ENCODE measurements around the gene RFT1. TPM values are rescaled to one million over a fixed set of nuclear protein-coding genes. Genes with fewer than 3 reads are reported as not detected.

RFT1 gene
- total RNA-seq, 1 donor from 2014 or later, result 15.5 TPM

DNA sequence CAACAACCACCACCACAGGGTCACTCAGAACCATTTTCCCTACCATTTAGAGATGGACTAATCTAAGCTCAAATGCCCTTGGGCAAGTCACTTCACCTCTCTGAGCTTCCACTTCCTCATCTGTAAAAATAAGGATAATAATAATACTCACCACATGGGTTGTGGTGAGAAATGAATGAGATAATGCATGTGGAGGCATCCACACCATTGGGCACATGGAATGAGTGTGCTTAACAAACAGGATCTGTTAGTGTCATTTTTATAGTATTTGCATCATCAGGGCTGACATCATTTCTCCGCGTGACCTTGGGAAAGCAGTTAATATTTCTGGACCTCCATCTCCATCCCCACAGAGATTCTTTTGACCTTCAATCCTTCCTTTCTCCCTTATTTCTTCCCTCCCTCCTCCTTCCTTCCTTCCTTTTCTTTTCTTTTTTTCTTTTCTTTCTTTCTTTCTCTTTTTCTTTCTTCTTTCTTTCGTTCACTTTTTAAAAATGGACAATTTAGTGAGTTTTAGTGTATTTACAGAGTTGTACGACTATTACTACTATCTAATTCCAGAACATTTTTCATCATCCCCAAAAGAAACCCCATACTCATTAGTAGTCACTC is 7.7 kb upstream of the RFT1 start:
- peak; percentile 43 for DNase-seq (ENCODE audit: low read depth)
- Histone ChIP-seq H3K27me3 (ENCODE audit: control insufficient read depth, insufficient read depth, low read length) (no peaks in the 10 kb centered on the region), H3K4me3 (ENCODE audit: low read depth, low read length) (no peak overlapping the region), H3K36me3 (ENCODE audit: control insufficient read depth, insufficient read depth, low read length) (no peaks in the 10 kb centered on the region)
- no peak for FAIRE-seq
- TF ChIP-seq, protein P1, sequence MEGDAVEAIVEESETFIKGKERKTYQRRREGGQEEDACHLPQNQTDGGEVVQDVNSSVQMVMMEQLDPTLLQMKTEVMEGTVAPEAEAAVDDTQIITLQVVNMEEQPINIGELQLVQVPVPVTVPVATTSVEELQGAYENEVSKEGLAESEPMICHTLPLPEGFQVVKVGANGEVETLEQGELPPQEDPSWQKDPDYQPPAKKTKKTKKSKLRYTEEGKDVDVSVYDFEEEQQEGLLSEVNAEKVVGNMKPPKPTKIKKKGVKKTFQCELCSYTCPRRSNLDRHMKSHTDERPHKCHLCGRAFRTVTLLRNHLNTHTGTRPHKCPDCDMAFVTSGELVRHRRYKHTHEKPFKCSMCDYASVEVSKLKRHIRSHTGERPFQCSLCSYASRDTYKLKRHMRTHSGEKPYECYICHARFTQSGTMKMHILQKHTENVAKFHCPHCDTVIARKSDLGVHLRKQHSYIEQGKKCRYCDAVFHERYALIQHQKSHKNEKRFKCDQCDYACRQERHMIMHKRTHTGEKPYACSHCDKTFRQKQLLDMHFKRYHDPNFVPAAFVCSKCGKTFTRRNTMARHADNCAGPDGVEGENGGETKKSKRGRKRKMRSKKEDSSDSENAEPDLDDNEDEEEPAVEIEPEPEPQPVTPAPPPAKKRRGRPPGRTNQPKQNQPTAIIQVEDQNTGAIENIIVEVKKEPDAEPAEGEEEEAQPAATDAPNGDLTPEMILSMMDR (IDR thresholded peaks at IDR 0.05; ENCODE audit: insufficient read depth, low read length, severe bottlenecking), result no peak

DNA sequence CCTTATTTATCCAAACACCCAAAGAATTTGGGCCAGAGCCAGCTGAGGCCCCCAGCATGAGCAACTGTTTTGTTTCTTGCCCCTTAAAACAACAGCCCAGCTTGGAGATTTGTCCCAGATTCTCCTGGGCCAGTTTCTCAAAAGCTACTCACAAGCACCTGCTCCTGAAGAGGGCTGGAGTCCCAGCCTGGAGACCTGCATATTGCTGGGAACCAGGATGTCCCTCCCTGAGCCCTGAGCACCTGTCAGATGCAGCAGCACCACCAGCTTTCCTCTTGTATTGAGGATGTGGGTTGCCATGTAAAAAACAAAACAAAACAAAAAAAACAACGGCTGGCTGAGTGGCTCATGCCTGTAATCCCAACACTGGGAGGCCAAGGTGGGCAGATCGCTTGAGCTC is 7.0 kb upstream of the RFT1 start:
- DNase-seq (ENCODE audit: low read depth) (no peak), FAIRE-seq (no peak)
- no peaks in the 10 kb centered on the region for H3K36me3 ChIP-seq (ENCODE audit: control insufficient read depth, insufficient read depth, low read length)
- H3K27me3 ChIP-seq (ENCODE audit: control insufficient read depth, insufficient read depth, low read length), result no peaks in the 10 kb centered on the region
- H3K4me3 ChIP-seq (ENCODE audit: low read depth, low read length), result no peak overlapping the region
- TF ChIP-seq, protein P1 (IDR thresholded peaks at IDR 0.05; ENCODE audit: insufficient read depth, low read length, severe bottlenecking), result no peak

DNA sequence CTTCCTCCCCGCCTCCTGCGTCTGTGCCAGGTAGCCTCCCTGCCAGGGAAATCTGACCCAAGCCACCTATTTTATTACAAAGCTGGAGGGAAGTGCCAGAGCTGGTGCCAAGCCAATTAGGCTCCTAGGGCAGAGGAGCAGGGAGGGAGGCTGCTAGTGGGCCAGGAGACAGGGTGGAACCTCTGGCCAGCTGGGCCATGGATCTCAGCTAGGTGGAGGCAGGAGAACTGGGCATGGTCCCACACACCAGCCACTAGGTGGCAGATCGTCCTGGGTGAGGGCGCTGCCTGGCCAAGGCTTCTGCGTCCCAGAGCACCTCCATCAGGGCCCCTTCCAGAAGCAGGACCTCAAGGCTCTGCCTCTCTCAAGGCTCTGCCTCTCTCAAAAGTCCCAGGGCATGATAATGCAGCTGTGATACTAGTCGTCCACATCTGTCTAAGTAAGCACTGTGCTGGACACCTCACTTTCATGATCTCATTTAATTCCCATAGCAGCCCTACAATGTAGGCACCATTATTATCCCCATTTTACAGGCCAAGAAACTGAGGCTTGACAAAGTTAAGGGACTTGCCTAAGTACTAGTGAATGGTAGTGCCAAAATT is 4.5 kb upstream of the RFT1 start:
- peak; percentile 55 for FAIRE-seq
- TF ChIP-seq, protein P1 (IDR thresholded peaks at IDR 0.05; ENCODE audit: insufficient read depth, low read length, severe bottlenecking), result peak; percentile 98

DNA sequence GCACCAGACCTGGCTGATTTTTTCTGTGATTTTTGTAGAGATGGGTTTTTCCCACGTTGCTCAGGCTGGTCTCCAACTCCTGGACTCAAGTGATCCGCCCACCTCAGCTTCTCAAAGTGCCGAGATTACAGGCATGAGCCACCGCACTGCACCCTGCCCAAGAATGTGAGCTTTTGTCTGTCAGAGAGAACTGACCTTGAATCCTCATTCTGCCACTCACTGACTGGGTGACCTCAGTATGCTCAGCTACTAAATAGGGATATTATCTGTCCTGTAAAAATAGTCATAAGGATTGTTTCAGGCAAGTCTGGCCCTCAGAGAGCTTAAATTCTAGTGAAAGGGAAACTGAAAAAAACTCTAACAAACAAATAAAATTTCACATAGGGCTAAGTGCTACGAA is 2.1 kb upstream of the RFT1 start:
- DNase-seq (ENCODE audit: low read depth) (no peak), FAIRE-seq (no peak)
- H3K36me3 ChIP-seq (ENCODE audit: control insufficient read depth, insufficient read depth, low read length), result no peaks in the 10 kb centered on the region
- TF ChIP-seq, protein P1 (IDR thresholded peaks at IDR 0.05; ENCODE audit: insufficient read depth, low read length, severe bottlenecking), result no peak
- no peak overlapping the region for H3K4me3 ChIP-seq (ENCODE audit: low read depth, low read length)
- no peaks in the 10 kb centered on the region for H3K27me3 ChIP-seq (ENCODE audit: control insufficient read depth, insufficient read depth, low read length)

More for the DNA sequence above, 4.5 kb upstream of the RFT1 start:
- peak; percentile 58 for DNase-seq (ENCODE audit: low read depth)
- H3K36me3 ChIP-seq (ENCODE audit: control insufficient read depth, insufficient read depth, low read length), result no peaks in the 10 kb centered on the region
- H3K27me3 ChIP-seq (ENCODE audit: control insufficient read depth, insufficient read depth, low read length), result no peaks in the 10 kb centered on the region
- H3K4me3 ChIP-seq (ENCODE audit: low read depth, low read length), result no peak overlapping the region

DNA sequence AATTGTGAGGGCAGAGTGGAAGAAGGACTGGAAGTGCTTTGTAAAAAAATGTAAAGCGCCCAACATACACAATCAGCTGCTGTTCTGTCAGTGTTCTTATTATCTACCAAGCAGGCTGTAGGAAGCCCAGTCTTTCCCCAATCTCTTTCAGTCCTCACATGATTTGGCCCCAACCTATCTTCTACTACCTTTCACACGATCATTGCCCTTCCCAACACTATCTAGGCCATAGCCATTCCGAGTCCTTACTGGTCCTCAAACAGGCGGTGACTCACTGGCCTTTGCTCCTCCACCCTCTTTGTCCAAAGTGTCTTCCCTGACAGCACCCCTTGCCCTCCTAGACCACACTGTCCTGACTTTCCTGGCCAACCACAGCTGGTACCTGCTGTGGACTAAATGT is 861 bp upstream of the RFT1 start:
- Histone ChIP-seq H3K36me3 (ENCODE audit: control insufficient read depth, insufficient read depth, low read length) (peaks cover 2% of the 10 kb centered on the region), H3K27me3 (ENCODE audit: control insufficient read depth, insufficient read depth, low read length) (no peaks in the 10 kb centered on the region), H3K4me3 (ENCODE audit: low read depth, low read length) (no peak overlapping the region)
- TF ChIP-seq, protein P1 (IDR thresholded peaks at IDR 0.05; ENCODE audit: insufficient read depth, low read length, severe bottlenecking), result no peak
- DNase-seq (ENCODE audit: low read depth), result no peak
- no peak for FAIRE-seq

DNA sequence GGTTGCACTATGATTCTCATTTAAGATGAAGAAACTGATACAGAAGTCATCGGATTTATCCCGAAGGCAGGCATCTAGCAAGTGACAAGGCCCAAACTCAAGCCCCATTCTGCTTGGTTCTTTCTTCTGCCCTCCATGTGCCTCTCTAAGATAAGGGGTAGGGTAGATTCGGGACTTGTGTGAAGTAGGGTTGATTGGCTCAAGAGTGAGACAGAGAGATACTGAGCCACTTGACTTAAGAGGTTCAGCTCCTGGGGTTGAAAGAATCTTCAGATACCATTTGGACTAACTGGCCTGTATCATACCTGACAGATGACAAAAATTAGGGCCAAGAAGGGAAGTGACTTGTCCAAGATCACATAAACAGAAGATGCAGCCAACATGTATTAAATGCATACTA is 891 bp downstream of the RFT1 start:
- FAIRE-seq (no peak), DNase-seq (ENCODE audit: low read depth) (no peak)
- TF ChIP-seq, protein P1 (IDR thresholded peaks at IDR 0.05; ENCODE audit: insufficient read depth, low read length, severe bottlenecking), result no peak
- no peaks in the 10 kb centered on the region for H3K27me3 ChIP-seq (ENCODE audit: control insufficient read depth, insufficient read depth, low read length)
- H3K36me3 ChIP-seq (ENCODE audit: control insufficient read depth, insufficient read depth, low read length), result peaks cover 10% of the 10 kb centered on the region
- peak overlapping the region; percentile 73 for H3K4me3 ChIP-seq (ENCODE audit: low read depth, low read length)
